Measurements from ENCODE around the gene NOCT. TPM values are rescaled to one million over a fixed set of nuclear protein-coding genes. Genes with fewer than 3 reads are reported as not detected.
"Not testable (repeated sequence)": the region's sequence is repeated elsewhere in the genome, so short reads cannot be mapped to it uniquely, and the experiment has no call there.

The NOCT gene
- total RNA-seq, 4 donors from 2014 or later = 2.9 to 19.1 (median 9.9) TPM

DNA sequence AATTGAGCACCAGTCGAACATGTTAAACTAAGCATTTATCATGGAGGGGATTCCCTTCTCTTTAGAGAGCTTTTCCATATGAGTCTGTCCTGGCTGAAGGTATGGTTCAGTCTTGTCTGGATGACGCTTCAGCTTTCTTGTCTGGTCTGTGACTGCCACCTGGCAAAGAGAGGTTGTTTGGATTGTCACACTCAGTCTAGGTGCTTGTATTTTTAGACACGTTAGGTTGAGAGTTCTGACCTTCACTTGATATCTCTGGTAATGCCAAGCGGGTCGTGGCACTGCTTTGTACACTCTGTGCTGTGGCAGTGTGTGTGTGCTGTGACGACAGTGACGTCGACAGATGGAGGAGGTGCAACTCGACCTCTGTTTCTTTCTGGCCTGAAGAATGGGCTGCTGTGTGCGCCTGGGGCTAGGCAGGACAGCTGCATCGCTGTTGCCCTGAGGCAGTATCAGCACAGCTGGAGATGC lies 12.6 kb downstream of the NOCT start:
- no peak for DNase-seq (ENCODE audit: low spot score in 2 of 2)
- Histone ChIP-seq H3K36me3 (no peaks in the 10 kb centered on the region), H3K4me1 (peaks cover 7% of the 10 kb centered on the region), H3K9me3 (no peaks in the 10 kb centered on the region), H3K27ac (no peak overlapping the region), H3K4me3 (no peak overlapping the region), H3K27me3 (no peaks in the 10 kb centered on the region)
- no peak for TF ChIP-seq EP300 (IDR thresholded peaks at IDR 0.05)
- no peak for TF ChIP-seq POLR2AphosphoS5 (IDR thresholded peaks at IDR 0.05)
- no peak for TF ChIP-seq POLR2A (IDR thresholded peaks at IDR 0.05)
- TF ChIP-seq, protein P1, sequence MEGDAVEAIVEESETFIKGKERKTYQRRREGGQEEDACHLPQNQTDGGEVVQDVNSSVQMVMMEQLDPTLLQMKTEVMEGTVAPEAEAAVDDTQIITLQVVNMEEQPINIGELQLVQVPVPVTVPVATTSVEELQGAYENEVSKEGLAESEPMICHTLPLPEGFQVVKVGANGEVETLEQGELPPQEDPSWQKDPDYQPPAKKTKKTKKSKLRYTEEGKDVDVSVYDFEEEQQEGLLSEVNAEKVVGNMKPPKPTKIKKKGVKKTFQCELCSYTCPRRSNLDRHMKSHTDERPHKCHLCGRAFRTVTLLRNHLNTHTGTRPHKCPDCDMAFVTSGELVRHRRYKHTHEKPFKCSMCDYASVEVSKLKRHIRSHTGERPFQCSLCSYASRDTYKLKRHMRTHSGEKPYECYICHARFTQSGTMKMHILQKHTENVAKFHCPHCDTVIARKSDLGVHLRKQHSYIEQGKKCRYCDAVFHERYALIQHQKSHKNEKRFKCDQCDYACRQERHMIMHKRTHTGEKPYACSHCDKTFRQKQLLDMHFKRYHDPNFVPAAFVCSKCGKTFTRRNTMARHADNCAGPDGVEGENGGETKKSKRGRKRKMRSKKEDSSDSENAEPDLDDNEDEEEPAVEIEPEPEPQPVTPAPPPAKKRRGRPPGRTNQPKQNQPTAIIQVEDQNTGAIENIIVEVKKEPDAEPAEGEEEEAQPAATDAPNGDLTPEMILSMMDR (IDR thresholded peaks at IDR 0.05) = no peak
- WGBS = 60% methylated on average over 6 of the region's 11 CpGs

DNA sequence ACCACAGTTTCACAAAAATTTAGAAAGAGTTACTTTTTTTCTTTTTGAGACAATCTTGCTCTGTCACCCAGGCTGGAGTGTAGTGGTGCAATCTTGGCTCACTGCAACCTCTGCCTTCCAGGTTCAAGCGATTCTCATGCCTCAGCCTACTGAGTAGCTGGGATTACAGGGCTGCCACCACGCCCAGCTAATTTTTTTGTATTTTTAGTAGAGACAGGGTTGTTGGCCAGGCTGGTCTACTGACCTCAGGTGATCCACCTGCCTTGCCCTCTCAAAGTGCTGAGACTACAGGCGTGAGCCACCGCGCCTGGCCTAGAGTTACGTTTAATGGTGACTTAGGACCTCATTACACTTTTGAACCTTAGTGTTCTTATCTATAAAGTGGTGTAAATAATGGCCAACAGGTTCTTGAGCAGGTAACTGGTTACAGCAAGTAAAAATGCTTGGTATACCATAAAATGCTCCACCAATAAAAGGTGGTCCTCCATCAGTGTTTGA lies 14.3 kb downstream of the NOCT start:
- H3K9me3 ChIP-seq; H3K36me3 ChIP-seq; H3K4me1 ChIP-seq; H3K4me3 ChIP-seq; DNase-seq (ENCODE audit: low spot score in 2 of 2); H3K27ac ChIP-seq; H3K27me3 ChIP-seq: not testable (repeated sequence)
- 91% methylated on average over 6 of the region's 6 CpGs for WGBS

DNA sequence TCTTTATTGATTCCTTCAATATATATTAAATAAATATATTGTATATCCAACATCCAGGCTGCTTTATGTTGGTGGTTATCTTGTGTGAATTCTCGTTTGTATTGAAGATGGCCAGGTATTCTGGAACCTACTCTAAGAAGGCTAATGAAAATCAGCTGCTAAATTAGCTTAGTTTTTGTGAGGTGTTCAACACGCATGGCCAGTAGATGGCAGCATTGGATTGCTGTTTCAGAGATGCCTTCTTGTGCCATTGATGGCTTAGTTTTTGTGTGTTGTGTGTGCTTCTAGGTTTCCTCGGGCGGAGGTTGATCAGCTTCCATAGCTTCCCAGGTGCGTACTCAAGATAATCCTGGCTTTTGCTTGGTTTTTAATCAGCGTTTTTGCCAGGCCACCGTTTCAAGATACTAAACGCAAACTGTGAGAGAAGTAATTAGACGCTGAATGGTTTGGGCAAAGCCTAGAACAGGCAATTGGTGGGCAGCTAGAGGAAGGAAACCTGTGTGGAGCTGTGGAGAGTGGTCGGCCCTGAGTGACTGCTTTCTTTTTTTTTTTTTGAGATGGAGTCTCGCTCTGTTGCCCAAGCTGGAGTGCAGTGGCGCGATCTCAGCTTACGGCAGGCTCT lies 15.1 kb downstream of the NOCT start:
- Histone ChIP-seq H3K27ac (no peak overlapping the region), H3K4me3 (no peak overlapping the region), H3K4me1 (peaks cover 7% of the 10 kb centered on the region), H3K36me3 (no peaks in the 10 kb centered on the region), H3K27me3 (no peaks in the 10 kb centered on the region), H3K9me3 (no peaks in the 10 kb centered on the region)
- no peak for DNase-seq (ENCODE audit: low spot score in 2 of 2)
- TF ChIP-seq EP300 (IDR thresholded peaks at IDR 0.05) (no peak), POLR2AphosphoS5 (IDR thresholded peaks at IDR 0.05) (no peak), POLR2A (IDR thresholded peaks at IDR 0.05) (no peak)
- TF ChIP-seq, protein P1 (IDR thresholded peaks at IDR 0.05) = peak; percentile 69
- 44% methylated on average over 14 of the region's 14 CpGs for WGBS

DNA sequence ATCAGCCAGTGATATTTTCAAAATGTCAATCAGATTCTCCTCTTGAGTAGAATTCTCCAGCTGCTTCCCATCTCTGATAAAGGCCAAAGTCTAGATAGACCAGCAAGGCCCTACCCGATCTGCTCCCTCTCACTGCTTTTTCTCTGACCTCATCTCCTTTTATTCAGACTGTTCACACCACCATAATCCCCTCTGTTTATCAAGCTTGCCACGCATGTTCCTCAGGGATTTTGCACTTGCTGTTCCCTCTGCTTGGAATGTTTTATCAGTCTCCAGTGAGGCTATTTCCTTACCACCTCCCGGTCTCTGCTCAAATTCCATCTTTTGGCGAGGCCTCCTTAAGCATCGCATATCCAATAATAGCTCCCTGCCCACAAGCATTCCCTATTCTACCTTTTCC lies 20.1 kb downstream of the NOCT start:
- no peak overlapping the region for H3K4me3 ChIP-seq
- H3K27me3 ChIP-seq = no peaks in the 10 kb centered on the region
- peaks cover 4% of the 10 kb centered on the region for H3K4me1 ChIP-seq
- H3K9me3 ChIP-seq = no peaks in the 10 kb centered on the region
- no peak for DNase-seq (ENCODE audit: low spot score in 2 of 2)
- TF ChIP-seq POLR2AphosphoS5 (IDR thresholded peaks at IDR 0.05) (no peak), POLR2A (IDR thresholded peaks at IDR 0.05) (no peak), EP300 (IDR thresholded peaks at IDR 0.05) (no peak)
- TF ChIP-seq, protein P1 (IDR thresholded peaks at IDR 0.05) = no peak
- 91% methylated on average over 5 of the region's 5 CpGs for WGBS
- no peaks in the 10 kb centered on the region for H3K36me3 ChIP-seq
- no peak overlapping the region for H3K27ac ChIP-seq

DNA sequence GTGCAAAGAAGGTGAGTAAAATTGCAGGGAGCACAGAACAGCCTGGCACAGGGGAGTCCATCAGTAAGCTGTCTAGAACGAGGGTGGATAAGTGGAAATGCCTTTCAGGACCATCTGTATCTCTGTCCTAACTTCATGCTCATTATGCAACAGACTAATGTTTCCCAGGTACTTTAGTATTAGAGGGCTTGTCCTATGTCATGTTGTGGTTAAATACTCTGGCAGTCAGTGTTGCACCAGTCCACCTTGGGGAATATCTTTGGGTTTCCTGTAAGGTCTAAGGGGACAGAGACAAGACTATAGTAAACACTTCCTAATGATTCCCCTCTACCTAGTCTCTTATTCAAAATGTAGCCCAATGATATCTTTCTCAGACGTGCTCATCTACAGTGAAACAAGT lies 21.3 kb downstream of the NOCT start:
- Histone ChIP-seq H3K4me3 (no peak overlapping the region), H3K9me3 (no peaks in the 10 kb centered on the region), H3K4me1 (no peaks in the 10 kb centered on the region), H3K27ac (no peak overlapping the region), H3K36me3 (no peaks in the 10 kb centered on the region), H3K27me3 (no peaks in the 10 kb centered on the region)
- 84% methylated on average over 2 of the region's 2 CpGs for WGBS
- TF ChIP-seq, protein P1 (IDR thresholded peaks at IDR 0.05) = no peak
- TF ChIP-seq POLR2A (IDR thresholded peaks at IDR 0.05) (no peak), EP300 (IDR thresholded peaks at IDR 0.05) (no peak), POLR2AphosphoS5 (IDR thresholded peaks at IDR 0.05) (no peak)
- no peak for DNase-seq (ENCODE audit: low spot score in 2 of 2)

All from suprapubic skin (tissue), 4 donors.